Fibroblast of the aortic adventitia (primary cell): ENCODE results near the gene TCF12. TPM values are rescaled to one million over a fixed set of nuclear protein-coding genes. Genes with fewer than 3 reads are reported as not detected.

Experiments
- DNase-seq: peaks from one replicate; pipeline ENCODE4 v3.0.0-alpha.2; 2010; ENCODE audit warnings: low read depth
- H3K4me3 ChIP-seq: 2 replicates; pipeline ENCODE4 v1.5.1; 2011; ENCODE audit warnings: low read depth, mild to moderate bottlenecking, control low read depth, low read length, moderate library complexity
- total RNA-seq: library from RNA; depleted of rRNA; stranded (reverse); fragments of >200 nt; gene quantifications from 2 replicates; pipeline ENCODE4 v1.2.3, GENCODE V29; 2012; ENCODE audit warnings: low replicate concordance
- TF ChIP-seq, protein P1 (sequence below): IDR thresholded peaks from 2 replicates; pipeline ENCODE4 v1.5.1; 2011; ENCODE audit warnings: mild to moderate bottlenecking, low read length, control low read depth, inconsistent platforms; ENCODE audit not compliant: insufficient read depth

Gene TCF12
- total RNA-seq, 1 donor, result 89.2 TPM

DNA sequence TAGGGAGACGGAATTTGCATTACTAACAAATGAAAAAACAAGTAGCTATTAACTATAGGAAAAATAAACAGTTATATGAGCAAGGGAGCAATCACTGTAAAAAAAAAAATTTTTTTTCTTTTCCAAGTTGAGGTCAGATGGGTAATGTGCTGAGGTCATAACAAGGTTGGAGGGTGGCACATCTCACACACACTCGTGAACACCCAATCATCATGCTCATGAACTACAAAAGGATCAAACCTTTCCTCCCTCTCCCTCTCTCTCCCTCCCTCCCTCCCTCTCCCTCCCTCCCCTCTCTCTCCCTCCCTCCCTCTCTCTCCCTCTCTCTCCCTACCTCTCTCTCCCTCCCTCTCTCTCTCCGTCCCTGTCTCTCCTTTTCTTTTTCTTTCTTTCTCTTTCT lies 360.0 kb downstream of the TCF12 start:
- H3K4me3 ChIP-seq, result no peak overlapping the region
- TF ChIP-seq, protein P1, sequence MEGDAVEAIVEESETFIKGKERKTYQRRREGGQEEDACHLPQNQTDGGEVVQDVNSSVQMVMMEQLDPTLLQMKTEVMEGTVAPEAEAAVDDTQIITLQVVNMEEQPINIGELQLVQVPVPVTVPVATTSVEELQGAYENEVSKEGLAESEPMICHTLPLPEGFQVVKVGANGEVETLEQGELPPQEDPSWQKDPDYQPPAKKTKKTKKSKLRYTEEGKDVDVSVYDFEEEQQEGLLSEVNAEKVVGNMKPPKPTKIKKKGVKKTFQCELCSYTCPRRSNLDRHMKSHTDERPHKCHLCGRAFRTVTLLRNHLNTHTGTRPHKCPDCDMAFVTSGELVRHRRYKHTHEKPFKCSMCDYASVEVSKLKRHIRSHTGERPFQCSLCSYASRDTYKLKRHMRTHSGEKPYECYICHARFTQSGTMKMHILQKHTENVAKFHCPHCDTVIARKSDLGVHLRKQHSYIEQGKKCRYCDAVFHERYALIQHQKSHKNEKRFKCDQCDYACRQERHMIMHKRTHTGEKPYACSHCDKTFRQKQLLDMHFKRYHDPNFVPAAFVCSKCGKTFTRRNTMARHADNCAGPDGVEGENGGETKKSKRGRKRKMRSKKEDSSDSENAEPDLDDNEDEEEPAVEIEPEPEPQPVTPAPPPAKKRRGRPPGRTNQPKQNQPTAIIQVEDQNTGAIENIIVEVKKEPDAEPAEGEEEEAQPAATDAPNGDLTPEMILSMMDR, result no peak

DNA sequence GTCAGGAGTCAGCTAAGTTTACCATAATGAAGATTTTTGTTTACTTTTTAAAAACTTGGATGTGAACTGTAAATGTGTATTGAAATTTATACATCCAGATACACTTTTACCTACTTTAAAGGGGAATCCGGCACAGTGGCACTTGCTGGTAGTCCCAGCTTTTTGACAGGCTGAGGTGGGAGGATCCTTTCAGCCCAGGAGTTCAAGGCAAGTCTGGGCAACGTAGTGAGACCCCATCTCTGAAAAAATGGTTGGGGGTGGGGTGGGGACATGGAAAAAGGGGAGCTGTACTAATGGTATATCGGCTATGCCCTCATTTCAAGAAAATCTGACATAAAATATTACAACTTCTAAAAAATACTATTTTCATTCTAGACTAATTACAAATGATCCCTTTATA lies 362.0 kb downstream of the TCF12 start:
- H3K4me3 ChIP-seq, result no peak overlapping the region
- no peak for DNase-seq
- TF ChIP-seq, protein P1, result no peak

More for the DNA sequence above, 360.0 kb downstream of the TCF12 start:
- DNase-seq, result no peak

DNA sequence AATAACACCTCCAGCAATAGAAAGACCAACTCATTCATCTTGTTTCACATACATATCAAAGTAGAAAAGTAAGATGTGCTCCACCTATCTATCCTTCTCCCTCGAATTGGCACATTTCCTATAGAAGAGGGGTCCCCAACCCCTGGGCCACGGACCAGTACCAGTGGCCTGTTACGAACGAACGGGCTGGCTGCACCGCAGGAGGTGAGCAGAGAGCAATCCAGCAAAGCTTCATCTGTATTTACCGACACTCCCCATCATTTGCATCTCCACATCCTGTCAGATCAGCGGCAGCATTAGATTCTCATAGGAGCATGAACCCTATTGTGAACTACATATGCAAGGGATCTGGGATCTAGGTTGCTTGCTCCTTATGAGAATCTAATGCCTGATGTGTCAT lies 362.9 kb downstream of the TCF12 start:
- TF ChIP-seq, protein P1, result no peak
- DNase-seq, result no peak
- no peak overlapping the region for H3K4me3 ChIP-seq

DNA sequence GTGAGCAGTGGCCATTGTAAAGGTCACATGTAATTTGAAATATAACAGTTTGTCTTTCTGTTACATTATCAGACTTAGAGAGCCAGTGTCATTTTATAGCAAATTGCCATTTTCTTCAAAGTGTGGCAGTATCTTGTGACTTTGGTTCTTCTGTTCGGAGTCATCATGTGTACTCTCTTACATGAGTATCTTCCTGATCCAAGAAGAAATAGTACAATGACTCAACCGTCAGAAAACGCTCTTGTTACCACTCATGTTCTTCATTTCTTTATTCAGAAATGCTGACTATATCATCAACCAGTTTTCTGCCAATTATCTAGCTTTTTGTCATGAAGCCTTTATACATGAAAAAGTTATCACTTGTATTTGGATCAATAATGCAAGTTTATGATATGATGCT lies 364.2 kb downstream of the TCF12 start:
- TF ChIP-seq, protein P1, result no peak
- H3K4me3 ChIP-seq, result no peak overlapping the region
- no peak for DNase-seq

DNA sequence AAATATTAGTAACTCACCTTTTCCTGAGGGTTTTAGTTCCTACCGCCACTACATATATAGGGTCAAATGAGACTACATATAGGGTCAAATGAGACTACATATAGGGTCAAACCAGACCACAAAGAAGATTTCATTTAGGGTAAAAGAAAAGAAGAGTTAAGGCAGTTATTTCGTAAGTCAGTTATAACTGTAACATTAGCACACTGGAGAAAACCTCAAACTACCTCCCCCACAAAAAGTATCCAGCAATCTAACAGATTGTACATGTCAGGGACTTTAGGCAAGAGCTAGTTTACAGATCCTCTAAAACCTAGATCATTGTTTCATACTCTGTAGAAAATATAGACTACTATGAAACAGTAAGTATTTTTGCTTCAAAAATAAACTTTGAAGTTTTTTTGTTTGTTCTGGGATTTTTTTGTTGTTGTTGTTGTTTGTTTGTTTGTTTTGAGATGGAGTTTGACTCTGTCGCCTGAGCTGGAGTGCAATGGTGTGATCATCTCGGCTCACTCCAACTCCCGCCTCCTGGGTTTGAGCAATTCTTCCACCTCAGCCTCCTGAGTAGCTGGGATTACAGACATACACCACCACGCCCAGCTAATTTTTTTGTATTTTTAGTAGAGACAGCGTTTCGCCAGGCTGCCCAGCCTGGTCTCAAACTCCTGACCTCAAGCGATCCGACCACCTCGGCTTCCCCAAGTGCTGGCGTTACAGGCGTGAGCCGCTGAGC lies 365.5 kb downstream of the TCF12 start:
- no peak overlapping the region for H3K4me3 ChIP-seq
- TF ChIP-seq, protein P1, result no peak
- DNase-seq, result no peak

DNA sequence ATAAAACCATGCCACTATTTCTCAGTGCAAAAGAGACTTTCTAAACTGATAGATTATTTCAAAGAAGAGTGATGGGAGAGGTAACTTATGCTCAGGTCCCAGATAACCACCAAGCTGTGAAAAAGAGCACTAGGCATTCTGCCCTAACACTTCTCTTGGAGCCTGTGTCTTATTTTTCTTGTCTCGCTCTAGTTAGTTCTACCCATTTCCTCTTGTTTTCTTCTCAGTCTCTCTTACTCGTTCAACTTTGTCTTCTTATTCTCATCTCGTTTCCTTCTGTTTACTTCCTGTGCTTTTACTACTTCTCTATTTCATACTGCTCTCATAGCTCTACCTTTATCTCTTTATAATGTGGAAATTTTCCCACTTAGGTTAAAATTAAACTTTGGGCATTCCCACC lies 366.1 kb downstream of the TCF12 start:
- TF ChIP-seq, protein P1, result no peak
- no peak overlapping the region for H3K4me3 ChIP-seq

DNA sequence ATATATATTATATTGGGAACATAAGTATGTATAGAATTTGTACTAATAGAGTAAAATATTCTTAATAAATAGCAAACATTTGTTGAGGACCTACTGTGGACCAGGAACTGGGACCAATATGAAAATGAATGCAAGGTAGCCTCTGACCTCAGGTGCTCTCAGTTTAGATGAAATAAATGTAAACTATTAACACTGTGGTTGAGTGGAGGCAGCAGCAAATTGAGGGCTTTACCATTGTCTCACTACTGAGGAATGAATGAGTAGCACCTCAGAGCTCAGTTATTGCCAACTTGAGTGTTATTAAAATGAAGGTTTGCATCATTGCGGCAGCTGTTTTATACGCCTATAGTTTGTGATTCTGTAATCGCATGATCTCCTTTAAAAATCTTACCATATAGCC lies 366.9 kb downstream of the TCF12 start:
- TF ChIP-seq, protein P1, result no peak

More for the DNA sequence above, 366.1 kb downstream of the TCF12 start:
- DNase-seq, result no peak

More for the DNA sequence above, 366.9 kb downstream of the TCF12 start:
- DNase-seq, result no peak
- H3K4me3 ChIP-seq, result no peak overlapping the region
